K562 (cell line): ENCODE measurements around the gene MAGEB16. TPM values are rescaled to one million over a fixed set of nuclear protein-coding genes. Genes with fewer than 3 reads are reported as not detected.

Experiments used
- ATAC-seq: fragments of 200-7000 bp; cut with Tn5 transposase; 3 replicates; pipeline ENCODE4 v1.9.1; 2020; ENCODE audit warnings: moderate library complexity
- BruUV-seq: library from RNA; stranded (reverse); fragments of 400-500 nt; replicated peaks from 2 replicates; lab custom pipeline; 2021; lab: Mats Ljungman, UMichigan
- CTCF ChIA-PET: fragments of 300-600 bp; formaldehyde crosslinking; extraction: SDS; loops from one replicate; lab custom pipeline; 2021; ENCODE audit warnings: low intra/inter-chr PET ratio; lab: Yijun Ruan, JAX
- POLR2A ChIA-PET: fragments of 300-600, 350-650 bp; sonication (Branson Sonifier 250); formaldehyde crosslinking; extraction: SDS; loops from one replicate; lab custom pipeline; 2021; ENCODE audit warnings: antibody characterized with exemption, inconsistent platforms; lab: Yijun Ruan, JAX
- DNase-seq, 4 experiments: peaks; one replicate each; pipeline versions ENCODE4 v3.0.0 to v3.0.0-alpha.2; 2011 to 2018; ENCODE audit warnings: low spot score in 3 of 4, mixed read lengths in 3 of 4; ENCODE audit errors: extremely low read depth in 1 of 4
- FAIRE-seq: peaks from 2 replicates; lab custom pipeline; 2011; peaks lifted over from hg19 to GRCh38; lab: Jason Lieb, UNC
- H2AFZ ChIP-seq: 2 replicates; pipeline ENCODE4 v1.6.0; 2011; ENCODE audit warnings: low read depth, low read length, control low read depth, inconsistent platforms
- H3K27ac ChIP-seq: fragments of 200-600 bp; 3 replicates; pipeline ENCODE4 v1.8.0; 2011; ENCODE audit warnings: low read depth, mild to moderate bottlenecking, control low read depth, inconsistent platforms, low read length, moderate library complexity, mixed read lengths; ENCODE audit errors: extremely low read depth
- H3K27me3 ChIP-seq, 2 experiments: fragments of 300-600 bp in 1 of 2; 2 replicates in 1 of 2; 3 replicates in 1 of 2; pipeline versions ENCODE4 v1.6.0 to v1.8.0; 2011; ENCODE audit warnings: inconsistent platforms in 2 of 2, low read length in 2 of 2, mild to moderate bottlenecking in 1 of 2, mixed read lengths in 1 of 2, moderate library complexity in 1 of 2; ENCODE audit not compliant: control insufficient read depth in 2 of 2, insufficient read depth in 2 of 2
- H3K36me3 ChIP-seq: fragments of 300-600 bp; 3 replicates; pipeline ENCODE4 v1.8.0; 2011; ENCODE audit warnings: mild to moderate bottlenecking, low read length, inconsistent platforms; ENCODE audit not compliant: control insufficient read depth, insufficient read depth
- H3K4me1 ChIP-seq, 2 experiments: fragments of 200-600 bp in 1 of 2; replicated peaks in 1 of 2; 2 replicates in 1 of 2; 3 replicates in 1 of 2; pipeline versions ENCODE4 v1.5.1 to v1.8.0; 2011; ENCODE audit warnings: inconsistent platforms in 2 of 2, low read length in 2 of 2, mild to moderate bottlenecking in 1 of 2, mixed read lengths in 1 of 2, moderate library complexity in 1 of 2; ENCODE audit not compliant: control insufficient read depth in 2 of 2, insufficient read depth in 2 of 2
- H3K4me2 ChIP-seq: 2 replicates; pipeline ENCODE4 v1.6.1; 2011; ENCODE audit warnings: low read length, control low read depth, inconsistent platforms, mixed read lengths; ENCODE audit not compliant: insufficient read depth
- H3K4me3 ChIP-seq: fragments of 200-600 bp; sonication (generic), shearing (Covaris generic); 2 replicates; pipeline ENCODE4 v1.5.1; 2016; ENCODE audit warnings: control low read depth, inconsistent platforms
- H3K79me2 ChIP-seq: fragments of 200-600 bp; 3 replicates; pipeline ENCODE4 v1.8.0; 2011; ENCODE audit warnings: low read length, inconsistent platforms; ENCODE audit not compliant: control insufficient read depth, insufficient read depth
- H3K9ac ChIP-seq, 2 experiments: 2 replicates each; pipeline versions ENCODE4 v1.6.0 to v1.6.1; 2011; ENCODE audit warnings: low read depth in 2 of 2, low read length in 2 of 2, control low read depth in 1 of 2, inconsistent platforms in 1 of 2, mild to moderate bottlenecking in 1 of 2, mixed read lengths in 1 of 2; ENCODE audit not compliant: insufficient read depth in 1 of 2
- H3K9me1 ChIP-seq: one replicate; pipeline ENCODE4 v1.6.0; 2011; ENCODE audit warnings: inconsistent platforms, mild to moderate bottlenecking, low read length, moderate library complexity; ENCODE audit not compliant: control insufficient read depth, insufficient read depth
- H3K9me3 ChIP-seq: replicated peaks from 2 replicates; pipeline ENCODE4 v1.5.1; 2011; ENCODE audit warnings: low read depth, low read length, inconsistent platforms; ENCODE audit not compliant: control insufficient read depth, insufficient read depth
- H4K20me1 ChIP-seq: replicated peaks from 2 replicates; pipeline ENCODE4 v1.6.1; 2011; ENCODE audit warnings: low read length, inconsistent platforms, mixed read lengths; ENCODE audit not compliant: control insufficient read depth, insufficient read depth
- ARNT ChIP-seq, 2 experiments: fragments of 450-650 bp; IDR thresholded peaks; 2 replicates each; pipeline ENCODE4 v1.6.1; 2016; ENCODE audit warnings: mild to moderate bottlenecking in 1 of 2
- KDM2B ChIP-seq: fragments of 250-450 bp; sonication (Bioruptor Pico); IDR thresholded peaks from 2 replicates; pipeline ENCODE4 v1.8.0; 2021; ENCODE audit warnings: mild to moderate bottlenecking, moderate library complexity
- NCOA4 ChIP-seq: fragments of 450-650 bp; IDR thresholded peaks from 2 replicates; pipeline ENCODE4 v1.6.1; 2018; ENCODE audit warnings: mild to moderate bottlenecking; ENCODE audit not compliant: partially characterized antibody
- PHF21A ChIP-seq: fragments of 450-650 bp; IDR thresholded peaks from 2 replicates; pipeline ENCODE4 v1.6.1; 2017; ENCODE audit warnings: low read depth, borderline replicate concordance
- PKNOX1 ChIP-seq: fragments of 450-650 bp; IDR thresholded peaks from 2 replicates; pipeline ENCODE4 v1.6.1; 2016
- SAFB2 ChIP-seq: fragments of 200-400 bp; formaldehyde crosslinking; IDR thresholded peaks from 2 replicates; pipeline ENCODE4 v1.6.1; 2018; ENCODE audit warnings: borderline replicate concordance, low read length, low read depth, moderate library complexity; ENCODE audit not compliant: severe bottlenecking
- TCF7L2 ChIP-seq: fragments of 150-350 bp; IDR thresholded peaks from 2 replicates; pipeline ENCODE4 v1.6.1; 2016; ENCODE audit warnings: low read depth, mild to moderate bottlenecking, low read length, moderate library complexity
- THRA ChIP-seq: fragments of 450-650 bp; IDR thresholded peaks from 2 replicates; pipeline ENCODE4 v1.6.1; 2017; ENCODE audit warnings: mild to moderate bottlenecking, moderate library complexity
- USF1 ChIP-seq: sonication (generic); formaldehyde crosslinking; IDR thresholded peaks from 2 replicates; pipeline ENCODE4 v1.9.0; 2022; ENCODE audit warnings: mild to moderate bottlenecking, missing genetic modification reagents
- ZNF561 ChIP-seq: fragments of 450-650 bp; formaldehyde crosslinking; conservative IDR thresholded peaks from 2 replicates; pipeline ENCODE4 v1.4.0; 2020; ENCODE audit warnings: mild to moderate bottlenecking, moderate library complexity
- WGBS: fragments of 100-300 bp; shearing (Covaris generic); methylation state at CpG from one replicate; pipeline ENCODE4 v1.1.6; 2016; ENCODE audit warnings: low coverage, mixed read lengths; ENCODE audit not compliant: insufficient coverage; ENCODE audit errors: missing lambda C conversion rate; 5-methylcytosine and 5-hydroxymethylcytosine counted together
- in situ Hi-C: fragments of 300-500 bp; cut with MboI; formaldehyde crosslinking; loops from 4 replicates; pipeline ENCODE4 v1.15.0; 2018; ENCODE audit warnings: inconsistent platforms, mixed read lengths
- intact Hi-C: fragments of 100-400 bp; cut with micrococcal nuclease; formaldehyde crosslinking; loops from 2 replicates; pipeline ENCODE4 v1.14.2; 2022
- polyA plus RNA-seq, 8 experiments: library from polyadenylated mRNA; depleted of rRNA in 4 of 8; stranded (reverse) in 5 of 8; unstranded in 3 of 8; fragments of >200 nt; fragmentation: Nextera tagmentation in 2 of 8; fragmentation: Illumina TruSeq in 1 of 8; extraction: Ambion mirVana in 2 of 8; extraction: Trizol in 1 of 8; gene quantifications; 2 replicates each; pipeline versions ENCODE4 v1.2.1 to v1.2.3, GENCODE V29; 2011 to 2014; ENCODE audit warnings: inconsistent platforms in 1 of 8, missing spikeins in 1 of 8
- total RNA-seq, 7 experiments: library from RNA; depleted of rRNA in 6 of 7; stranded (reverse); fragments of >200 nt in 6 of 7; fragmentation: Illumina TruSeq in 2 of 7; extraction: Trizol in 2 of 7; gene quantifications; 2 replicates each; pipeline versions ENCODE4 v1.2.1 to v1.2.3, GENCODE V29; 2011 to 2021; ENCODE audit warnings: low replicate concordance in 1 of 7
- TF ChIP-seq, protein P1 (sequence below): fragments of 250-450 bp; sonication (Bioruptor Pico); IDR thresholded peaks from 2 replicates; pipeline ENCODE4 v1.8.0; 2022; ENCODE audit warnings: inconsistent platforms, mild to moderate bottlenecking, moderate library complexity, borderline replicate concordance

The MAGEB16 gene
- total and polyA plus RNA-seq, 9 of the 15 experiments (the other 6 are each of a cell fraction or from before 2014, with no cell fraction given), result 0.20 to 4.0 (median 0.89) TPM

GRCh38 chrX:35829501-35829900 lies 31.4 kb downstream of the MAGEB16 start (continued):
- TF ChIP-seq PHF21A (no peak), THRA (no peak), ARNT (IDR thresholded peaks at IDR 0.05) (no peak), ZNF561 (CRISPR knock-in tag) (no peak), PKNOX1 (no peak), TCF7L2 (no peak)

GRCh38 chrX:35841872-35842271 lies 43.7 kb downstream of the MAGEB16 start:
- TF ChIP-seq, protein P1, sequence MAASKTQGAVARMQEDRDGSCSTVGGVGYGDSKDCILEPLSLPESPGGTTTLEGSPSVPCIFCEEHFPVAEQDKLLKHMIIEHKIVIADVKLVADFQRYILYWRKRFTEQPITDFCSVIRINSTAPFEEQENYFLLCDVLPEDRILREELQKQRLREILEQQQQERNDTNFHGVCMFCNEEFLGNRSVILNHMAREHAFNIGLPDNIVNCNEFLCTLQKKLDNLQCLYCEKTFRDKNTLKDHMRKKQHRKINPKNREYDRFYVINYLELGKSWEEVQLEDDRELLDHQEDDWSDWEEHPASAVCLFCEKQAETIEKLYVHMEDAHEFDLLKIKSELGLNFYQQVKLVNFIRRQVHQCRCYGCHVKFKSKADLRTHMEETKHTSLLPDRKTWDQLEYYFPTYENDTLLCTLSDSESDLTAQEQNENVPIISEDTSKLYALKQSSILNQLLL (CRISPR knock-in tag), result no peak
- TF ChIP-seq USF1 (CRISPR knock-in tag) (peak; percentile 55; the same call in 1 of the 2 replicates), KDM2B (CRISPR knock-in tag) (no peak), SAFB2 (no peak), NCOA4 (no peak)
- FAIRE-seq (no peak), ATAC-seq (no peak), DNase-seq (no peak)
- ChIA-PET CTCF (no interaction called here), POLR2A (no interaction called here)
- Histone ChIP-seq H3K36me3 (no peaks in the 10 kb centered on the region), H2AFZ (no peak overlapping the region), H3K79me2 (no peaks in the 10 kb centered on the region), H3K27ac (no peak overlapping the region), H3K9me3 (no peaks in the 10 kb centered on the region), H3K9me1 (no peaks in the 10 kb centered on the region), H3K4me3 (no peak overlapping the region), H3K4me2 (no peak overlapping the region), H3K9ac (no peak overlapping the region), H4K20me1 (no peaks in the 10 kb centered on the region), H3K4me1 (no peaks in the 10 kb centered on the region), H3K27me3 (no peaks in the 10 kb centered on the region)
- intact Hi-C loops (no loop called here), in situ Hi-C loops (no loop called here)
- 0% methylated on average over 2 of the region's 2 CpGs for WGBS
- no TSS peak for BruUV-seq
